ENCODE data around the gene PRR12. TPM values are rescaled to one million over a fixed set of nuclear protein-coding genes. Genes with fewer than 3 reads are reported as not detected.

Gene PRR12
- total RNA-seq, 1 experiment from 2014 or later, result 22.9 TPM

GRCh38 chr19:49602806-49603205, 11.8 kb downstream of the PRR12 start:
- DNase-seq (ENCODE audit: low read depth, low spot score), result no peak
- intact Hi-C loops (cut with micrococcal nuclease; ENCODE audit: unreplicated experiment), result no loop called here
- TF ChIP-seq SIN3A (IDR thresholded peaks at IDR 0.05; ENCODE audit: borderline replicate concordance, insufficient read depth, low read depth, low read length), result no peak
- no peak for TF ChIP-seq REST (IDR thresholded peaks at IDR 0.05; ENCODE audit: insufficient read depth in 1 of 2, low read depth in 2 of 2, low read length in 1 of 2)
- no peak for TF ChIP-seq POLR2AphosphoS5 (IDR thresholded peaks at IDR 0.05; ENCODE audit: low read depth, low read length)
- no peak for TF ChIP-seq CTCF (IDR thresholded peaks at IDR 0.05)
- no peak for TF ChIP-seq TCF7L2 (IDR thresholded peaks at IDR 0.05; ENCODE audit: low read depth, low read length)
- H3K9me3 ChIP-seq (ENCODE audit: control insufficient read depth, insufficient read depth, low read depth, low read length), result no peaks in the 10 kb centered on the region
- no peaks in the 10 kb centered on the region for H3K4me1 ChIP-seq (ENCODE audit: control insufficient read depth, insufficient read depth, low read length)
- no peaks in the 10 kb centered on the region; the same call in 1 of the 2 replicates for H3K36me3 ChIP-seq (ENCODE audit: control insufficient read depth, insufficient read depth, low read length)
- H3K27me3 ChIP-seq (ENCODE audit: control insufficient read depth, insufficient read depth, low read length), result no peaks in the 10 kb centered on the region
- H3K4me3 ChIP-seq (ENCODE audit: low read depth in 2 of 2, low read length in 2 of 2), result no peak overlapping the region
- ATAC-seq, result no peak
- in situ Hi-C loops (cut with HindIII; ENCODE audit: low pct_unique_long_range_greater_than_20kb, low sequenced_read_pairs), result no loop called here
- POLR2A ChIA-PET, result no interaction called here
- no TSS peak for BruUV-seq (replicated peaks)
- no peak overlapping the region for H3K27ac ChIP-seq (ENCODE audit: low read length)
- CTCF ChIA-PET, result no interaction called here

GRCh38 chr19:49605605-49606004, 14.6 kb downstream of the PRR12 start:
- no peaks in the 10 kb centered on the region for H3K9me3 ChIP-seq (ENCODE audit: control insufficient read depth, insufficient read depth, low read depth, low read length)
- BruUV-seq (replicated peaks), result no TSS peak
- TF ChIP-seq REST (IDR thresholded peaks at IDR 0.05; ENCODE audit: insufficient read depth in 1 of 2, low read depth in 2 of 2, low read length in 1 of 2), result no peak
- no peak for TF ChIP-seq TCF7L2 (IDR thresholded peaks at IDR 0.05; ENCODE audit: low read depth, low read length)
- no peak for TF ChIP-seq CTCF (IDR thresholded peaks at IDR 0.05)
- TF ChIP-seq SIN3A (IDR thresholded peaks at IDR 0.05; ENCODE audit: borderline replicate concordance, insufficient read depth, low read depth, low read length), result no peak
- TF ChIP-seq POLR2AphosphoS5 (IDR thresholded peaks at IDR 0.05; ENCODE audit: low read depth, low read length), result no peak
- in situ Hi-C loops (cut with HindIII; ENCODE audit: low pct_unique_long_range_greater_than_20kb, low sequenced_read_pairs) (no loop called here), intact Hi-C loops (cut with micrococcal nuclease; ENCODE audit: unreplicated experiment) (no loop called here)
- H3K36me3 ChIP-seq (ENCODE audit: control insufficient read depth, insufficient read depth, low read length), result no peaks in the 10 kb centered on the region; the same call in 1 of the 2 replicates
- H3K27me3 ChIP-seq (ENCODE audit: control insufficient read depth, insufficient read depth, low read length), result no peaks in the 10 kb centered on the region
- H3K4me1 ChIP-seq (ENCODE audit: control insufficient read depth, insufficient read depth, low read length), result no peaks in the 10 kb centered on the region
- POLR2A ChIA-PET, result no interaction called here
- no peak for DNase-seq (ENCODE audit: low read depth, low spot score)
- H3K4me3 ChIP-seq (ENCODE audit: low read depth in 2 of 2, low read length in 2 of 2), result no peak overlapping the region
- CTCF ChIA-PET, result no interaction called here
- no peak overlapping the region for H3K27ac ChIP-seq (ENCODE audit: low read length)
- ATAC-seq, result no peak
